ENCODE results near the gene NTM. TPM values are rescaled to one million over a fixed set of nuclear protein-coding genes. Genes with fewer than 3 reads are reported as not detected.

Gene NTM
- total and polyA plus RNA-seq, 2 experiments from 2014 or later: 25.9 to 49.0 TPM

DNA sequence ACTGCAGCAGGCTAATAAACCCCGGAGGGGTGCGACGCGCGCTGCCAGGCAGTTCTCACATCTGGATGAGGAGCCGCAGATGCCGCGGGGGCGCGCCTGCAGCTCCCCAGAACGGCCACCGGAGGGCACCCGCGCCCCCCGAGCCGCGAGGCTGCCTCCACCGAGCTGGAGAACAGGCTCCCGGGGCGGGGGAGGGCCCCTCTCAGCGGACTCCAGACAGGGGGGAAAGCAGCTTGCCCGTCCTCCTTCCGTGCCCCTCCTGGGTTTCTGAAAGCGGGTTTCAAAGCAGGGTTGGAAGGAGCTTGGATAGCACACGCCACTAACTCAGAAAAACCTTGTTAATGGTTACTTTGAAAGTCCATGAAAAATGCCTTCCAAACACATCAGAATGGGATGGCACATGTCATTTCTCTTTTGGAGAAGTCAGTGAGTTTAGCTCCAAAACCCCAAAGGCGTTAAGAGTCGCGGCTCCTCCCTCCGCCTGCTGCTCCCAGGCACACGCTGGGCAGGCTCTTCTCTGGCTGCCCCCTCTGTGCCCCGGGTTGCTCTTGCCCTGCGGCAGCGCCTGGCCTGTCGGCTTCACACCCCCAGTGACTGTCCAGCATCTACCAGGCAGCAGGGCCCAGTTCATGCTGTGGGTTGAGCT is 317.8 kb downstream of the NTM start:
- Histone ChIP-seq H4K20me1 (ENCODE audit: insufficient read depth) (no peaks in the 10 kb centered on the region), H3K9me3 (ENCODE audit: low read depth) (no peaks in the 10 kb centered on the region), H3K79me2 (ENCODE audit: insufficient read depth) (no peaks in the 10 kb centered on the region), H3K4me1 (ENCODE audit: insufficient read depth) (no peaks in the 10 kb centered on the region), H3K4me3 (peak overlapping the region; percentile 66), H3K9ac (no peak overlapping the region; the same call in 1 of the 2 replicates), H3F3A (ENCODE audit: insufficient read depth) (no peaks in the 10 kb centered on the region), H2AFZ (peak overlapping the region; percentile 81), H3K36me3 (ENCODE audit: low read depth) (no peaks in the 10 kb centered on the region), H3K27me3 (replicated peaks; ENCODE audit: insufficient read depth) (0 out of 2 replicates have a peak, but pooled peaks cover 3% of the 10 kb centered on the region), H3K27ac (no peak overlapping the region), H3K4me2 (ENCODE audit: unreplicated experiment) (peak overlapping the region; percentile 90), H3K9me2 (ENCODE audit: insufficient read depth) (no peaks in the 10 kb centered on the region)
- 8 to 9% methylated on average over 34 of the region's 34 CpGs for WGBS, 2 experiments (ENCODE audit: low coverage in 1 of 2, low lambda C conversion rate in 2 of 2, missing lambda C conversion rate in 2 of 2)
- no peak for TF ChIP-seq EZH2phosphoT487 (IDR thresholded peaks at IDR 0.05; ENCODE audit: insufficient read depth, low read depth)
- no peak for TF ChIP-seq EZH2 (IDR thresholded peaks at IDR 0.05; ENCODE audit: insufficient read depth, poor library complexity, severe bottlenecking)
- in situ Hi-C loops (cut with MboI): no loop called here
- DNase-seq: peak; percentile 81

- TF ChIP-seq EZH2phosphoT487 (IDR thresholded peaks at IDR 0.05; ENCODE audit: insufficient read depth, low read depth): no peak
- no peak for TF ChIP-seq EZH2 (IDR thresholded peaks at IDR 0.05; ENCODE audit: insufficient read depth, poor library complexity, severe bottlenecking)
- Histone ChIP-seq H3K9me3 (ENCODE audit: low read depth) (no peaks in the 10 kb centered on the region), H2AFZ (no peak overlapping the region), H4K20me1 (ENCODE audit: insufficient read depth) (no peaks in the 10 kb centered on the region), H3K36me3 (ENCODE audit: low read depth) (no peaks in the 10 kb centered on the region), H3K27me3 (replicated peaks; ENCODE audit: insufficient read depth) (no peaks in the 10 kb centered on the region), H3K4me3 (no peak overlapping the region), H3K9ac (no peak overlapping the region), H3K4me1 (ENCODE audit: insufficient read depth) (no peaks in the 10 kb centered on the region), H3K4me2 (ENCODE audit: unreplicated experiment) (no peak overlapping the region), H3K79me2 (ENCODE audit: insufficient read depth) (no peaks in the 10 kb centered on the region), H3F3A (ENCODE audit: insufficient read depth) (no peaks in the 10 kb centered on the region), H3K27ac (no peak overlapping the region), H3K9me2 (ENCODE audit: insufficient read depth) (no peaks in the 10 kb centered on the region)
- in situ Hi-C loops (cut with MboI): no loop called here
- 81 to 84% methylated on average over 10 of the region's 10 CpGs for WGBS, 2 experiments (ENCODE audit: low coverage in 1 of 2, low lambda C conversion rate in 2 of 2, missing lambda C conversion rate in 2 of 2)
- DNase-seq: no peak
Observed at GRCh38 chr11:131689049-131689925, 318.9 kb downstream of the NTM start.

- in situ Hi-C loops (cut with MboI): no loop called here
- Histone ChIP-seq H3K27ac (no peak overlapping the region), H3K4me2 (ENCODE audit: unreplicated experiment) (no peak overlapping the region), H3F3A (ENCODE audit: insufficient read depth) (no peaks in the 10 kb centered on the region), H2AFZ (no peak overlapping the region), H3K36me3 (ENCODE audit: low read depth) (no peaks in the 10 kb centered on the region), H3K4me3 (no peak overlapping the region), H3K4me1 (ENCODE audit: insufficient read depth) (no peaks in the 10 kb centered on the region), H3K9me3 (ENCODE audit: low read depth) (no peaks in the 10 kb centered on the region), H3K27me3 (replicated peaks; ENCODE audit: insufficient read depth) (no peaks in the 10 kb centered on the region), H3K9ac (no peak overlapping the region), H4K20me1 (ENCODE audit: insufficient read depth) (no peaks in the 10 kb centered on the region), H3K79me2 (ENCODE audit: insufficient read depth) (no peaks in the 10 kb centered on the region), H3K9me2 (ENCODE audit: insufficient read depth) (no peaks in the 10 kb centered on the region)
- 94 to 96% methylated on average over 20 to 23 of the region's 23 CpGs for WGBS, 2 experiments (ENCODE audit: low coverage in 1 of 2, low lambda C conversion rate in 2 of 2, missing lambda C conversion rate in 2 of 2)
- TF ChIP-seq EZH2 (IDR thresholded peaks at IDR 0.05; ENCODE audit: insufficient read depth, poor library complexity, severe bottlenecking): no peak
- no peak for TF ChIP-seq EZH2phosphoT487 (IDR thresholded peaks at IDR 0.05; ENCODE audit: insufficient read depth, low read depth)
- no peak for DNase-seq
Observed at GRCh38 chr11:131690362-131690761, 319.9 kb downstream of the NTM start.

DNA sequence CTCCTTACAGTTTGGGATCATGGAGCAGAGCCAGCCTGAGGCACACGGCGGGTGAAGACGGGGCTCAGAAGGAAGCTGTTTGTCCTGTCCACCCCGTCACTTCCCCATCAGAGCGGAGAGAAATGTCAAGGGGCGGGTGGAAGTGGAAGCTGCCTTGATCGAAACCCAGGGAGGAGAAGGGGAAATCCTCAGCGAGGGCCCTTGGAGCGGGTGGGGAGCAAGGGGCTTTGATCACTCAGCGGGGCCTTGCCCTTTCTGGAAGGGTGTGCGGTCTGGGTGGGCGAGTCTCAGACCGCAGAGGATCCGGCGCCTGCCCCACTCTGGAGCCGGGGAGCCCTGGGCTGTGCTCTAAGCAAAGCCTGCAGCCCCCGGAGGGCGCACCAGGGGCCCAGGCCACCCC is 320.4 kb downstream of the NTM start:
- H3K36me3 ChIP-seq (ENCODE audit: low read depth): no peaks in the 10 kb centered on the region
- no peaks in the 10 kb centered on the region for H3K9me3 ChIP-seq (ENCODE audit: low read depth)
- no peaks in the 10 kb centered on the region for H4K20me1 ChIP-seq (ENCODE audit: insufficient read depth)
- H3K9me2 ChIP-seq (ENCODE audit: insufficient read depth): no peaks in the 10 kb centered on the region
- no peaks in the 10 kb centered on the region for H3K79me2 ChIP-seq (ENCODE audit: insufficient read depth)
- H3K9ac ChIP-seq: no peak overlapping the region
- H3K27me3 ChIP-seq (replicated peaks; ENCODE audit: insufficient read depth): no peaks in the 10 kb centered on the region
- no peak overlapping the region for H3K4me2 ChIP-seq (ENCODE audit: unreplicated experiment)
- H3F3A ChIP-seq (ENCODE audit: insufficient read depth): no peaks in the 10 kb centered on the region
- no peak overlapping the region for H3K27ac ChIP-seq
- H3K4me3 ChIP-seq: no peak overlapping the region
- H3K4me1 ChIP-seq (ENCODE audit: insufficient read depth): no peaks in the 10 kb centered on the region
- TF ChIP-seq EZH2 (IDR thresholded peaks at IDR 0.05; ENCODE audit: insufficient read depth, poor library complexity, severe bottlenecking) (no peak), EZH2phosphoT487 (IDR thresholded peaks at IDR 0.05; ENCODE audit: insufficient read depth, low read depth) (no peak)
- in situ Hi-C loops (cut with MboI): no loop called here
- H2AFZ ChIP-seq: no peak overlapping the region
- DNase-seq: no peak
- WGBS, 2 experiments (ENCODE audit: low coverage in 1 of 2, low lambda C conversion rate in 2 of 2, missing lambda C conversion rate in 2 of 2): 81 to 91% methylated on average over 9 to 13 of the region's 18 CpGs

Measured in GM23248 (cell line).